ENCODE measurements around the gene CLNK.

Gene CLNK, protein sequence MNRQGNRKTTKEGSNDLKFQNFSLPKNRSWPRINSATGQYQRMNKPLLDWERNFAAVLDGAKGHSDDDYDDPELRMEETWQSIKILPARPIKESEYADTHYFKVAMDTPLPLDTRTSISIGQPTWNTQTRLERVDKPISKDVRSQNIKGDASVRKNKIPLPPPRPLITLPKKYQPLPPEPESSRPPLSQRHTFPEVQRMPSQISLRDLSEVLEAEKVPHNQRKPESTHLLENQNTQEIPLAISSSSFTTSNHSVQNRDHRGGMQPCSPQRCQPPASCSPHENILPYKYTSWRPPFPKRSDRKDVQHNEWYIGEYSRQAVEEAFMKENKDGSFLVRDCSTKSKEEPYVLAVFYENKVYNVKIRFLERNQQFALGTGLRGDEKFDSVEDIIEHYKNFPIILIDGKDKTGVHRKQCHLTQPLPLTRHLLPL

DNA sequence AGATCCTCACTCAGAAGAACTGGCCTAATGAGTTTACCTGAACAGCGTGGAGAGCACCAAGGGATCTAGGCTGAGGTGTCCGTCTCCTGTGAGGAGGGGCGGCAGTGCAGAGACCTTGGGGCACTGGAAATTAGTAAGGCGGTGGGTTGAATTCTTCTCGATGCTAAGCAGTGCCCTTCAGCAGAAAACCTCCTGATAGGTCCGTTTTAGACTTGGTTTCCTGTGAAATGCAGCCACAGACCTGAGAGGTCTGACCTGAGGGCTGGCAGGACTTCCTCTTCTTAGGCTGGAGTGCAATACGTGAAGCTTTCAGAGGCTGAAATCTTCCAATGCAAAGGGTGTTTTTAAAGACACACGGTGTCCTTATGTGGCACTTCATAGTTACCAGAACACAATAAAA, at the start of gene CLNK:
Gene CLNK (minus strand): TSS at position 138 of the 400 bp plus-strand sequence. CDS start 16,899 bp downstream, outside the sequence.
- DNase-seq, result no peak

DNA sequence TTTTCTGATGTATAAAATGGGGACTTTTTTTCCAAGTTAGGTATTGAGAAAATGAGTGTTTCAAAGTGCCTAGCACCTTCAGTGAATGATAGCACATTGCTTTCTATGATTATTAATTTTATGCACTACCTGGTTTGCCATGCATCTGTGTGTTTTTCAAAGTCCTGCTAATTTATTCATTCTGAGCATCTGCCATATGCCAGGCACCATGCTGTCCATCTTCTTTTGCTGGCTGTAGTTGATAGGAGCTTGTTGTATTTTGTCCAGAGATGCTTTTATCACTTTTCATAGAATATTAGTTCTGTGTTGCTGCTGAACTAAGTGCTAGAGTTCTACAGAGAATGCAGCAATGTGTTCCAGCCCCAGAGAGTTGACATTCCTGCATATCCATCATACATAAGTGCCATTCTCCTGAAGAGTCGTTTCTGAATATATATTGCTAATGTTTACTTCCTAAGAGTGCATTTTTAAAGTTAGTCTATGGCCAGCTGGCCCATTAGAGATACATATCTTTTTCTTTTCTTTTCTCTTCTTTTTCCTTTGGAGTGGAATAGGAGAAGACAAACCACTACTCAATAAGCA, 49.0 kb upstream of the CLNK start:
- no peak for DNase-seq

DNA sequence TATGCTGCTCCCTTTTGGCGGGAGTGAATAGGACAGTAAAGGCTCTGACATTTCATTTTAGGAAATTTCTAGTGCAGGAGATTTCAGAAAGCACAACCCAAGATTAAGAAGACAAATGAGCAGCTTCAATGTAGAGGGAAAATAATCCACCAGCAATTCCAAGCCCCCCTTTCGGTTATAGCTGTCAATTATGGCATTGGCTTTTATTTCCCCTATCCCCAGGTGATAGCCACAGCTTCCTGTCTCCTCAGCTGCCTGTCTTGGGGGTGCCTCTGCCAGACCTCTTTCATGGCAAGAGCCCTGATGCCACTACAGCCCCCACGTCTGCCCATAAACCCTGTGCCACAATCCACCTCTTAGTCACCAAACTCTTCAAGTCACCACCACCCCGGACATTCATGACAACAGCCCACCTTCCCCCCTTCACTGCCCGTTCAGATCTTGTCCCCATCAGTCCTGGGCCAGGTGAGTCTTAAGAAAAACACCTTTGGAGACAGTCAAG, 48.4 kb upstream of the CLNK start:
- no peak for DNase-seq

DNA sequence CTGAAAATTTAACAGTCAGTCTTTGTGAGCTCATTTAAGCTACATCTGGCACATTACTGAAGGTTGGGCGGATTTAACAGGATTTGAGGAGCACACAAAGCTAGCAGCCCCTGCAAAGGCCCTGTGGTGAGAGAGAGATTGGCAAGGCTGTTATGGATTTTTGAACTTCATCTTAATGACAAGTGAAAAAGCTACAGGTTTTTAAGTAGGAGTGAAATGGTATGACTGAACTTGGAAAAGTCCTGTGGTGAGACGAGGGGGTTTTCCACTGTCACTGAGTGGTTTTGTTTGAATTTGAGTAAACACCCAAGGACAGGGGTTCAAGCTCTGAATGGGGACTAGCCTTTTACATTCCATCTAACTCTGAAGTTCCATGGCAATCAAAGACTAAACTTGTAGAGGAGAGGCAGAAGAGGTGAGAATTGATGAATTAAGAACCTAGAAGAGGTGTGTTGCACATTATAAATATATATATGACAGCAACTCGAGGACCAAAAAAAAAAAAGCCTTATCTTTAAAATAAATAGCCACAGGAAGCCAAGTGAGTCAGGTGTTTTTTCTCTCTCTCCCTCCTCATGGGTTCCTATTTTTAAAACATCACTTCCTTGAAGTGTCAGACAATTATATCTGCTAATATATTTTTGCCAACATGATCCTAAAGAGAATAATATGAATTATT, 47.8 kb upstream of the CLNK start:
- no peak for DNase-seq

DNA sequence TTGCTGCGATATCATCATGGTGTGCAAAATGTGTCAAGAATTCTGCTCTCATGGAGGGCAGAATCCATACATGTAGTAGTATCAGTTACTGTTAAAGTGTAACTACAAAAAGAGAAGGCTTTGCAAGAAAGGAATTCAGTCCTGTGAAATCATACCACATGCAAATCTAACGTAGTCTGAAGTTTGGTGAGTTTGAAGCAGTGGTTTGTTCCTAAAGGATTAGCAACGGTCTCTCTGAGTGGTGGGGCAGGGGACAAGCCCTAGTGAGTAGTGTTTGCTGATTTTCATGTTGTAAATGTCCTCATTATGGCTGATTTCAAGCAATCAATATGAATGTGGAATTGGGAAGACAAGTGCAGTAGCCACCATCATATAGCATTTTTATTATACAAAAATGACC, 47.1 kb upstream of the CLNK start:
- DNase-seq, result no peak

DNA sequence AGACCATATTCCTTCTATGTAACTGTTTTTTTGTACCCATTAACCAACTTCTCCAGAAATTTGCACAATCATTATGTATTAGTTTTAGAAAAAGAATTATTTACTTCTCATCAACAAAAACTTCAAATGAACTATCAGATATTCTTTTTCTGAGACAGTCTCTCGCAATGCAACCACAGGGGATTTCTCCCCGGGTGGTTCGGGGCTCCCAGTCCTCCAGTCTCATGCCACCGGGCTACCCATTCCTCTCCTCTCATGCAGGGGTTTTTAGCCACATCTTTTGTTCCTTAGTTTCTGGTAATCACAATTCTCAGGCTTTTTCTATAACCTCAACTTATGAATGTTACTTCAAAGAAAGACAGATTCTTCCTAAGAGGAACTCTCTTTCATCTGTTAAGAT, 46.6 kb upstream of the CLNK start:
- DNase-seq, result no peak

DNA sequence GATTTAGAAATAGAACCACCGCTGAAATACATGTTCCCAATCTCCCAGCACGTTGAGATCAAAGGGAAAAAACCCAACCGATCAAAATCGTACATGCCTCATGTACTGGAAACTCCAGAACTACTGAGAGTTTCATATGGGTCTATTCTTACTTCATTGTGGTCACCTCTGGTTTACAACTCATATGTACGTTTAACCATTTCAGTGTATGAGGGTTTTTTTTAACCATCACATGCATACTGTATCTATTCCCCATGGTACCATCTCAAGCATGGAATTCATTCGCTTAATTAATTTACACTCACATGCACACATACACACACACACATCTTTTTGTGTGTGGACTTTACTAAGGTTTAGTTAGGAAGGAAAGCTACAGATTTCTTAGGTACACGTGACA, 46.0 kb upstream of the CLNK start:
- no peak for DNase-seq

DNA sequence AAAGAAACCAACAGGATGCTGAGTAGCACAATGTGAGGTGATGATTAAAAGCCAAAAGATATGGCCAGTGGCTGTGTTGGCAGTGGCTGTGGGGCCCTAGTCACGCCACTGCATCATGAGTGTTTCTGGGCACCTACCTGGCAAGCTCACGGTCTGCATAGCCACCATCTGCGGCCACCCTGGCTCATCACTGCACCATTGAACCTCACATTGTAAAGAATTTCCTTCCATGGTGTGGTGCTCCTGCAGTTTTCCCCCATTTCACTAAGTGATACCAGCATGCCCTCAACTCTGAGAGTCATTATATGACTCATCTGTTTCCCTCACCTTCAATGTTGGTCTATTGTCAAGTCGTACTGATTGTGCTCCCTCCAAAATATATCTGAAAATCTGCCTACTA, 45.5 kb upstream of the CLNK start:
- DNase-seq, result no peak

DNA sequence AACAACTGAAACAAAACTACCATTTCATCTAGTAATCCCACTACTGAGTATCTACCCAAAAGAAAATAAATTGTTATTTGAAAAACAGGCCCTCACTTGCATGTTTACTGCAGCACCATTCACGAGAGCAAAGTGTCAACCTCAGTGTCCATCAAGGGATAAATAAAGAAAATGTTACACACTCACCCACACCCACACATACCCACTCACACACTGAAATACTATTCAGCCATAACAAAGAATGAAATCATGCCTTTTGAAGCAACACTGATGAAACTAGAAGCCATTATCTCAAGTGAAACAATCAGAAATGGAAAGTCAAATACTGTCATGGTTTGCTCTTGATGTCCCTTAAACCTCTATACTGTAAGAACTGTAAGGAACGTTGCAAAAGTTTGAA, 44.8 kb upstream of the CLNK start:
- DNase-seq, result no peak

DNA sequence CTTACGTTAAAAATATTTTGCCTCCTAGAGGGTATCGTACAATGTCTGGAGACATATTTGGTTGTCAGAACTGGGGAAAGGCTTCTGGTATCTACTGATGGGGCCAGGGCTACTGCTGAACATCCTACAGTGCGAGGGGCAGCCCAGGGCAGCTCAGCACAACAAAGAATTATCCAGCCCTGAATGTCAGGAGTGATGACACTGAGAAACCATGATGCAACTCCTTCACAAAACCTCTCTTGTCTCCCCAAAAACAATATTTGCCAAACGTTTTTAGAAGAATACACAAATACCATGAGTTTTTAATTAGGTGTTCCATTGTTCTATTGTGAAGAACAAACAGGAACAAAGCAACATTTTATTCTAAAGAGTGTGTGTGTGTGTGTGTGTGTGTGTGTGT, 43.4 kb upstream of the CLNK start:
- DNase-seq, result no peak

DNA sequence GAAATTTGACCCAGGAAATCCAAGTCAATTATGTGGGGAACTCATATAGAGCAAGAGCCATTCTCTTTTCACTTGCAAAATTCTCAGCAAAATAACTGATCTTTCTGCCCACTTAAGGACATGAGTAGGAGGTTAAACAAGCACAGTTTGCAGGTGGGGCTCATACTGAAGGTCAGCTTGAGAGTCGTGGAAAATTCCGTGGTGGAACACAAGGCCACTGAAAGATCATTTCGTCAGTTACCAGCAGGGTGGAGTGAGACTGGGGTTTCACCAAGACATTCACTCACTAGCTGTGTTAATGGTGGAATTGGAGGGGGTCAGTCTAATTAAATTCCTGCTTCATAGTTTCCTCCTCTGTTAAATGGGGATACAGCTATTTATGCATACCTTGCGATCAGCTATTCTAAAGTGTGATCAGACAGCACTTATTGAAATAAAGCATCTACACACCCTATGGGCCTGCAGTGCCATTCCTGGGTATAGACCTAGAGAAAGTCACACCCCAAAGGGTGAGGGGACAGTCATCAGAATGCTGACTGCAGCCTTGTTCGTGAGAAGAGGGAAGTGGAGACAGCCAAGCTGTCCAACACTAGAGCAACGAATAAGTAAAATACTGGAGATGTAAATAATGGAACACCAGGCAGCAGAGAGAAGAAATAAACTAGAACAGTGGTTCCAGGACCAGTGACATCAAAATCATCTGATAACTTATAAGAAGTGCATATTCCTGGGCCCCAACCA, 42.7 kb upstream of the CLNK start:
- DNase-seq, result no peak

DNA sequence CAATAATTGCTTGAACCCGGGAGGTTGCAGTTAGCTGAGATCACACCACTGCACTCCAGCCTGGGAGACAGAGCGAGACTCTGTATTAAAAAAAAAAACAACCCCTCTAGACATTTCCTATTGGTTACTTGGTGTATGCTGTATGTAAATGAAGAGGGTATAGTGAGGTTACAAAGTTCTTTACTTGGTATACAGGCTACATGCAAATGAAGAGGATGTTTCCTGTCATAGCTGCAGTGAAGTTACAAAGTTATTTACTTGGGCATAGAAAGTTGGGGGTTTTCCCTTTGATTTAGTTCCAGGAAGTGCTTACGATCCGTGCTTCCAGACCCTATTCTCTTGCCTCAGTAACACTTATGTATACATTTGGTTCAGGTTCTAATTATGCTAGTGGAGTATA, 38.4 kb upstream of the CLNK start:
- no peak for DNase-seq

DNA sequence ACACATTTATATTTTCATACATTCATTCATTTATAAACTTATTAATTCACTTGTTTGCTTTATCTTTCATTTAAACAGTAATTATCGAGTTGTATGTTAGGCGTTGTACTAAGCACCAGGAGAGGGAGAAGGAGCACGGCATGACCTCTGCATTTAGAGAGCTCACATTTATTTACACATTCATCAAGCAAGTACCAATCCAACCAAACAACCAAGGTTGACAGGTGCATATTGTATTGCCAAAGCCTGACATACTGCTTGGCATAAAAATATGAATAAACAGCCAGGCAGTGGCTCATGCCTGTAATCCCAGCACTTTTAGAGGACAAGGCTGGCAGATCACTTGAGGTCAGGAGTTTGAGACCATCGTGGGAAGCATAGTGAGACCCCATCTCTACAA, 37.0 kb upstream of the CLNK start:
- DNase-seq, result no peak

DNA sequence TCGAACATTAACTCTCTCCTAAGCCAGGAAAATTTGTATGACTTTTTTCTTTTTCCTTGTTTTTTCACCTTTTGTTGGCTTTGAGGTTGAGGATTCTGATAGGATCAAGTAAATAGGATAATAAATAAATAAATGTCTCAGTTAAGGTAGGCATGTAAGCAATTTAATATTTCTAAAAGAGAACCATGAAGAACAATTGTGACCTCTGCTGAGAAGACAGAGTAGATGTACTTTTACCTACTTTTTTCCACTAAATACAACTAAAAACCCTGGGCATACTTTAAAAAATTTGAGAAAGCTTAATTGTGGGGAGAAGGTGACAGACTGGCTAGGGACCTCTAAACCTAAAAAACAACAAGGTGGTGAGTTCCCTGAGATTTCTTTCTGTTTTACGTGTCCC, 31.6 kb upstream of the CLNK start:
- DNase-seq, result no peak

DNA sequence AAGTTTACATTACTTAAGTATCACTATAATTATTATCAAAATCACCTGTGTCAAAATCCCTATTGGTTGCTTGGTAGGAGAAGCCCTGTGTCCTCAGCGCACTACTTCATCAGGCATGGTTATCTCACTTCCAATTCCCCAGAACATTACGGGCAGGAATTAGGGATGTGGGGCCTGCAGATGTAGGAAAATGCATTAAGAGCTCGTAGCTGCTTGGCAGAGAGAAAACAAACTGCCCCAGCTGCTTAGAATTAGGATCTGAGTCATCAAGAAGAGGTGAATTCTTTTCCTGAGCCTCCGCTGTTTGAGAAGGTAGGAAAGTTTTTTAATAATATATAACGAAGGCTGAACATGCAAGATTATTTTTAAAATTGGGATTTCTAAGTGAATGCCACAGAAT, 31.1 kb upstream of the CLNK start:
- no peak for DNase-seq

DNA sequence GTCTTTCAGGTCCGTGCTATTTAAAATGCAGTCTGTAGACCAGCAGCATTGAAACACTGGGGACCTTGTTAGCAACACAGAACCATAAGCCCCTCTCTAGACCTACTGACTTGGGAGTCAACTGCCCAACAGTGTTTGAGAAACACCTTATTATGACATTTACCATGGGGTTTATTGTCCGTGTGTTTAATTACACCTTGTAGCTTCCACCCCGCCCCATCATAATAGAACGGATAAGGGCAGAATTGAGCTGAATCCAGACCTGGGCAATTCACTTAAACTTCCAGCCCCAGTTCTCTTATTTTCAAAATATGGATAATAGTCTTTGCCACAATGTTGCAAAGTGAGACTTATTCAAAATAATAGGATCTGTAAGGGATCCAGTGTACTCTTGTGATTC, 30.6 kb upstream of the CLNK start:
- DNase-seq, result no peak

DNA sequence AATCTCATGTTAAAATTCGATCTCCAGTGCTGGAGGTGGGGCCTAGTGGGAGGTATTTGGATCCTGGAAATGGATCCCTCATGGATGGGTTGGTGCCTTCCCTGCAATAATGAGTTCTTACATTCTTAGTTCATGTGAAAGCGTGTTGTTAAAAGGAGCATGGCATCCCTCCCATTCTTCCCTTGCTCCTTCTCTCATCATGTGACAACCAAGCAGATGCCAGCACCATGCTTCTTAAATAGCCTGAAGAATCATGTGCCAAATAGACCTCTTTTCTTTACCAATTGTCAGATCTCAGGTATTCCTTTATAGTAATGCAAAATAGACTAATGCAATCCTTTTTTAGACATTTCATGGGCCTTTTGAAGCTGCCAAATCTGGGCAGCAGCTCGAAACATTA, 29.0 kb upstream of the CLNK start:
- no peak for DNase-seq

DNA sequence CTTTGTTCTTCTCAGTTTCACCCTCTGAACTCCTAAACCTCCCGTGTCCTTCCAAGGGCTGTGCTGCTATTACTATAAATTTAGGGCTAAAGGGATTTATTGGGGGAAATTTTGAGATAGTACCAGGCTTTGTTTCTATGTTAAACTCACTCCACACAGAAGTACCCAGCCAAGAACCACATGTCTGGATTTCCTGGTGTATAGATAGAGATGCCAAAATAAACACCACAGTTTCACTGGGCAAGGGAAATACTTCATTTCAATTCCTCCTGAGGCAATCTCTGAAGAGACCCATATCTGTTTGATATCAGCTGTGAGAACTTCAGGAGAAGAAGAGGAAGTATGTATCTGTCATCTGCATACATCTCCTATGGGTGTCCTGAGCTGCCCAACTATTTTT, 21.7 kb upstream of the CLNK start:
- DNase-seq, result no peak

DNA sequence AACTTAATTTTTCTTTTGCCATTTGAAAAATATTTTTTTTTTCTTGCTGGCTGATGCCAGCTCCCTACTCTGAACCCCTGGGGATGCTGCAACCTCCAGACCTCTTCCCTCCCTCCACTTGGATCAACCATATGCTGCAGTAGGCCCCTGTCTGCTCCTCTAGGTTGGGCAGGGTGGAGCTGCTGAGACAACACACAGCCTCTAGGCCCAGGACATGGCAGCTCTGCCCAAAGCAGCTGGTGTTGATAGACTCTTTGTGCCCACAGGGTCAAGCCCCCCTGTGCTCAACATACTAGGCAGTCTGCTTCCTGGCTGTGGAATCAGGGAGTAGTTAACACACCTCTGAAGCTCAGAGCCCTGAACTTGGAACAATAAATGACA, 19.9 kb upstream of the CLNK start:
- DNase-seq, result no peak

DNA sequence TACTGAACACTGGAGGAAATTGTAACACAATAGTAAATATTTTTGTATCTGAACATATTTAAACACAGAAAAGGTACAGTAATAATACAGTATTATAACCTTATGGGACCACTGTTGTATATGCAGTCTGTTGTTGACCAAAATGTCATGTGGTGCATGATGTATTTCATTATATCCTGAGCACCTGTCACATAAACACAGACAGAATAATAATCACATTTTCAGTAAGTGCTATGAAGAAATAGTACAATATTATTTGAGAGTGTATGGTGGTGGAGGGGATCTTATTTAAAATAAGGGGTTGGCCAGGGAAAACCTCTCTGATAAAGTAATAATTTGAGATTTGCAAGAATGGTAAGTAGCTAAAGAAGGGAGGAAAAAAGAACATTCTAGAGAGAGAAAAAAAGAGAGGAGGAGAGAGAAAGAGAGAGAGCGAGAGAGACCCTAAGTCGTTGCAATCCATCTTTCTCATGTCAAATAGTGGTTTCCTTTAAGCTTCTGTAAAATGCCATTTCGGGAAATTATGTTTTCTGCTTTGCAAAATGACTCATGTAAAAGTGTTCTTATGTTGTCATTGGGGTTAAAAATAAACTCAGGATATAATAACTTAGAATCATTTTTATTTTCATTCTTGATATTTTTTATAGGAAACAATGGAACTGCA, 19.3 kb upstream of the CLNK start:
- no peak for DNase-seq

DNA sequence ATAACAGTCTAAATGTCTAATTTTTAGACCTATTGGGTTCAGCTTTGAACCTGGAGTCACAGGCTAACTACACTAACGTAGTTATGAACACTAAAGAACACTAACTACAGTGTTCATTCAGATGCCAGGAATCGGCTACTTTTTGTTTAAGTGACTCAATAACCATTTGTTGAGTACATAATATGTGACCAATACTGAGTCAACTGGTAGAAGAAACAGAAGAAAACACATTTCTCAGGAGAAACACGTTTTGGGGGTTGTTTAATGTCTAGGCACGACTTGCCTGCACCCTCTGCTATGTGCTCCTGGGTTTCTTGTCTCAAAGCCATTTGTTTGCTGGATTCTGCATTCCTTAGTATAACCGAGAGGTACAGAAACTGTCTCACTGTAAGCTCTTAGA, 18.6 kb upstream of the CLNK start:
- no peak for DNase-seq

DNA sequence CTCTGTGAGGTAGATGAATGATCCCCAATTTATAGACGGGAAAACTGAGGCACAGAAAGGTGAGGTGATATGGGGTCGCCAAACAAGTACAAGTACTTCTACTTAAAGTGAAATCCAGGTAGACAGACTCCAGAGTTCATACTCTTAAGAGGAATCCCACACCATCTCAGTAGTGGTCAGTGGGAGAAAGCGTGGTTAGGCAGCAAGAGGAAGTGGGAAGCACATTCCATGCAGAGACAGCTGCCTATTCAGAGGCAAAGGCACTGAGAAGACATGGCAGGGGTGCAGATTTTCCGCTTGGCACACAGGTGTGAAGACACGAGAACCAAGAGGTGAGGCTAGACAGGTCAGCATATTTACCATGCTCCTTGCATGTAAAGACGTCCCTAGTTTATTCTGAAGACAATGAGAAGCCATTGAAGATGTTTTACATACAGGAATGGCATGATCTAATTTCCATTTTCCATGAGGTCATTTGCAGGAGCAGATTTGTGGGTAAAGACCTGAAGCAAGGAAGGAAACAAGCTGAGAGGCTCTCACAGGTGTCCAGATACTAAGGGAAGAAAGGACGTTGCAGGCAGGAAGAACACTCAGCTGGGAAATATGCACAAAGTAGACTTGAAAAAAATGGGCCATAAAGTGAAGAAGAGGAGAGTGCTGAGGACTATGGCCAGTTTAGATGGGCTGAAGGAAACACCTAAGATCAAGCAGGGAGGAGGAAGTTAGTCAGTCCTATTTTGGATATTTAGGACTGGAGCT, 17.3 kb upstream of the CLNK start:
- DNase-seq, result no peak
